Measurements from ENCODE around the gene IRAK3.
A peak's percentile ranks its signal among the peaks of the same experiment; 100 is the strongest.

The IRAK3 gene

GRCh38 chr12:66268562-66268961 is 79.5 kb downstream of the IRAK3 start:
- no peak for ATAC-seq

GRCh38 chr12:66269142-66269541 is 80.1 kb downstream of the IRAK3 start:
- no peak for ATAC-seq

- no peak for ATAC-seq
Observed at GRCh38 chr12:66269757-66270383, 80.9 kb downstream of the IRAK3 start.

- no peak for ATAC-seq
Observed at GRCh38 chr12:66270613-66271012, 81.6 kb downstream of the IRAK3 start.

GRCh38 chr12:66272650-66273049 is 83.6 kb downstream of the IRAK3 start:
- ATAC-seq, result no peak

GRCh38 chr12:66273147-66273546 is 84.1 kb downstream of the IRAK3 start:
- ATAC-seq, result no peak

- ATAC-seq, result no peak
Observed at GRCh38 chr12:66275040-66275439, 86.0 kb downstream of the IRAK3 start.

GRCh38 chr12:66279123-66279712 is 90.2 kb downstream of the IRAK3 start:
- ATAC-seq, result no peak

GRCh38 chr12:66280561-66280960 is 91.5 kb downstream of the IRAK3 start:
- ATAC-seq, result no peak

- ATAC-seq, result no peak
Observed at GRCh38 chr12:66282244-66282643, 93.2 kb downstream of the IRAK3 start.

- ATAC-seq, result no peak
Observed at GRCh38 chr12:66287275-66287674, 98.3 kb downstream of the IRAK3 start.

- peak; percentile 92 to 94 for ATAC-seq
Observed at GRCh38 chr12:66288121-66288520, 99.1 kb downstream of the IRAK3 start.

- ATAC-seq, result no peak
Observed at GRCh38 chr12:66289485-66289884, 100.5 kb downstream of the IRAK3 start.

GRCh38 chr12:66290716-66291200 is 101.7 kb downstream of the IRAK3 start:
- peak; percentile 33 to 52 for ATAC-seq

- peak in 1 of 2 donors; percentile 24 for ATAC-seq
Observed at GRCh38 chr12:66296176-66296683, 107.2 kb downstream of the IRAK3 start.

GRCh38 chr12:66297080-66297479 is 108.1 kb downstream of the IRAK3 start:
- ATAC-seq, result no peak

- ATAC-seq, result no peak
Observed at GRCh38 chr12:66297923-66298322, 108.9 kb downstream of the IRAK3 start.

- ATAC-seq, result peak; percentile 80
Observed at GRCh38 chr12:66301944-66302826, 113.2 kb downstream of the IRAK3 start, which contains the start of gene HELB. Gene HELB, plus strand, starts transcription at chr12:66302493. Its CDS starts 111 bp downstream, at chr12:66302604.

GRCh38 chr12:66302827-66303169 is 113.8 kb downstream of the IRAK3 start:
- no peak for ATAC-seq

GRCh38 chr12:66303316-66303804 is 114.3 kb downstream of the IRAK3 start:
- ATAC-seq, result peak; percentile 81 to 83

Data from activated CD4-positive, CD25-positive, alpha-beta regulatory T cell treated with anti-CD3 and anti-CD28 coated beads, Interleukin-2, amount 50 U/mL, for 24 hours (primary cell).